ENCODE measurements around the gene CHST11.

GRCh38 chr12:104471336-104471735 is 14.6 kb downstream of the CHST11 start:
- no peak for TF ChIP-seq CTCF (IDR thresholded peaks at IDR 0.05; ENCODE audit: insufficient read depth, low read length, poor library complexity, severe bottlenecking)
- TF ChIP-seq EZH2phosphoT487 (conservative IDR thresholded peaks at IDR 0.05; ENCODE audit: low read length) = no peak
